Inferior parietal cortex (tissue), 1 donor: ENCODE results near the gene INTS15.

Source experiments
- DNase-seq: peaks from one replicate; pipeline ENCODE4 v3.0.0-alpha.2; 2016; ENCODE audit errors: extremely low spot score

Gene INTS15

GRCh38 chr7:6642239-6642839 lies 52.5 kb downstream of the INTS15 start:
- DNase-seq: no peak

GRCh38 chr7:6642861-6643640 lies 53.2 kb downstream of the INTS15 start:
- DNase-seq: no peak

GRCh38 chr7:6643915-6644625 lies 54.2 kb downstream of the INTS15 start:
- DNase-seq: no peak

GRCh38 chr7:6644728-6645127 lies 54.9 kb downstream of the INTS15 start:
- no peak for DNase-seq

GRCh38 chr7:6646465-6646864 lies 56.6 kb downstream of the INTS15 start:
- DNase-seq: no peak

GRCh38 chr7:6647080-6647479 lies 57.3 kb downstream of the INTS15 start:
- DNase-seq: no peak

- DNase-seq: no peak
Measured at GRCh38 chr7:6647541-6647940, 57.7 kb downstream of the INTS15 start.

GRCh38 chr7:6648066-6648814 lies 58.4 kb downstream of the INTS15 start:
- DNase-seq: no peak

GRCh38 chr7:6648815-6649104 lies 58.9 kb downstream of the INTS15 start:
- DNase-seq: no peak

- no peak for DNase-seq
Measured at GRCh38 chr7:6649241-6649961, 59.6 kb downstream of the INTS15 start.

GRCh38 chr7:6650086-6650485 lies 60.3 kb downstream of the INTS15 start:
- DNase-seq: no peak

GRCh38 chr7:6650521-6651011 lies 60.7 kb downstream of the INTS15 start:
- no peak for DNase-seq

- DNase-seq: no peak
Measured at GRCh38 chr7:6651851-6652445, 62.1 kb downstream of the INTS15 start.

GRCh38 chr7:6652446-6653011 lies 62.7 kb downstream of the INTS15 start:
- no peak for DNase-seq

- DNase-seq: no peak
Measured at GRCh38 chr7:6653071-6654003, 63.5 kb downstream of the INTS15 start.

- DNase-seq: no peak
Measured at GRCh38 chr7:6654113-6654841, 64.5 kb downstream of the INTS15 start.

GRCh38 chr7:6654842-6655610 lies 65.2 kb downstream of the INTS15 start:
- DNase-seq: no peak
